Adrenal gland (tissue), 5 donors: Measurements from ENCODE around the gene COX4I2.

Experiments
- POLR2A ChIP-seq, 2 donors: fragments of 450-650 bp; IDR thresholded peaks; one replicate each; pipeline ENCODE4 v1.6.1; 2017; ENCODE audit warnings: antibody characterized with exemption in 2 of 2, mild to moderate bottlenecking in 2 of 2, moderate library complexity in 1 of 2
- TF ChIP-seq, protein P1 (sequence below), 6 experiments: fragments of 450-650 bp in 4 of 6; fragments of 200-600 bp in 2 of 6; sonication (generic) in 1 of 6; IDR thresholded peaks; 1 replicate in 5 of 6; 2 replicates in 1 of 6; pipeline versions ENCODE4 v1.5.1 to v1.8.0; 2016 to 2021; ENCODE audit warnings: antibody characterized with exemption in 6 of 6, mild to moderate bottlenecking in 2 of 6, moderate library complexity in 1 of 6
- donor health status: DM: no; HTN: no; CAD: no.

DNA sequence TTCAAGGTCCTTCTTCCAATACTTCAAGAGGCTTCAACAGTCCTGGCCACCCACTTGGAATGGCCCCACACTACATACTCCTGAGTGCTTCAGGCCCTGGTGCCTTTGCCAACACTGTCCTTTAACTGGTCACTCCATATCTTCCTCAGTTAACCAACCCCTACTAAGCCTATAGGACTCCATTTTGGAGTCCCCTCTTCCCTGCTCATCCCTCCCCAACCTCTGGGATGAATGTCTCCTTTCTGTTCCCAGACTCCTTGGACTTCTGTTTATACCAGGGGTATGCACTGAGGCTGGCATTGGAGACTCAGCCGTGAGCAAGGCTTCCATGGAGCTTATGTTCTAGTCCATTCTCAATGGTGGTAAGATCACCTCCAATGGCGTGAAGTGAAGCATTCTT lies 33.6 kb downstream of the COX4I2 start:
- TF ChIP-seq, protein P1, sequence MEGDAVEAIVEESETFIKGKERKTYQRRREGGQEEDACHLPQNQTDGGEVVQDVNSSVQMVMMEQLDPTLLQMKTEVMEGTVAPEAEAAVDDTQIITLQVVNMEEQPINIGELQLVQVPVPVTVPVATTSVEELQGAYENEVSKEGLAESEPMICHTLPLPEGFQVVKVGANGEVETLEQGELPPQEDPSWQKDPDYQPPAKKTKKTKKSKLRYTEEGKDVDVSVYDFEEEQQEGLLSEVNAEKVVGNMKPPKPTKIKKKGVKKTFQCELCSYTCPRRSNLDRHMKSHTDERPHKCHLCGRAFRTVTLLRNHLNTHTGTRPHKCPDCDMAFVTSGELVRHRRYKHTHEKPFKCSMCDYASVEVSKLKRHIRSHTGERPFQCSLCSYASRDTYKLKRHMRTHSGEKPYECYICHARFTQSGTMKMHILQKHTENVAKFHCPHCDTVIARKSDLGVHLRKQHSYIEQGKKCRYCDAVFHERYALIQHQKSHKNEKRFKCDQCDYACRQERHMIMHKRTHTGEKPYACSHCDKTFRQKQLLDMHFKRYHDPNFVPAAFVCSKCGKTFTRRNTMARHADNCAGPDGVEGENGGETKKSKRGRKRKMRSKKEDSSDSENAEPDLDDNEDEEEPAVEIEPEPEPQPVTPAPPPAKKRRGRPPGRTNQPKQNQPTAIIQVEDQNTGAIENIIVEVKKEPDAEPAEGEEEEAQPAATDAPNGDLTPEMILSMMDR (IDR thresholded peaks at IDR 0.05), result no peak
- TF ChIP-seq POLR2A (IDR thresholded peaks at IDR 0.05), result no peak
